ENCODE data around the gene OR51B4.

- TF ChIP-seq, protein P1, sequence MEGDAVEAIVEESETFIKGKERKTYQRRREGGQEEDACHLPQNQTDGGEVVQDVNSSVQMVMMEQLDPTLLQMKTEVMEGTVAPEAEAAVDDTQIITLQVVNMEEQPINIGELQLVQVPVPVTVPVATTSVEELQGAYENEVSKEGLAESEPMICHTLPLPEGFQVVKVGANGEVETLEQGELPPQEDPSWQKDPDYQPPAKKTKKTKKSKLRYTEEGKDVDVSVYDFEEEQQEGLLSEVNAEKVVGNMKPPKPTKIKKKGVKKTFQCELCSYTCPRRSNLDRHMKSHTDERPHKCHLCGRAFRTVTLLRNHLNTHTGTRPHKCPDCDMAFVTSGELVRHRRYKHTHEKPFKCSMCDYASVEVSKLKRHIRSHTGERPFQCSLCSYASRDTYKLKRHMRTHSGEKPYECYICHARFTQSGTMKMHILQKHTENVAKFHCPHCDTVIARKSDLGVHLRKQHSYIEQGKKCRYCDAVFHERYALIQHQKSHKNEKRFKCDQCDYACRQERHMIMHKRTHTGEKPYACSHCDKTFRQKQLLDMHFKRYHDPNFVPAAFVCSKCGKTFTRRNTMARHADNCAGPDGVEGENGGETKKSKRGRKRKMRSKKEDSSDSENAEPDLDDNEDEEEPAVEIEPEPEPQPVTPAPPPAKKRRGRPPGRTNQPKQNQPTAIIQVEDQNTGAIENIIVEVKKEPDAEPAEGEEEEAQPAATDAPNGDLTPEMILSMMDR (IDR thresholded peaks at IDR 0.05) = no peak
- TF ChIP-seq MAFK (IDR thresholded peaks at IDR 0.05; ENCODE audit: partially characterized antibody) (no peak), POLR2A (IDR thresholded peaks at IDR 0.05; ENCODE audit: low read length) (no peak), JUN (IDR thresholded peaks at IDR 0.05) (no peak)
- TF ChIP-seq, protein P2, sequence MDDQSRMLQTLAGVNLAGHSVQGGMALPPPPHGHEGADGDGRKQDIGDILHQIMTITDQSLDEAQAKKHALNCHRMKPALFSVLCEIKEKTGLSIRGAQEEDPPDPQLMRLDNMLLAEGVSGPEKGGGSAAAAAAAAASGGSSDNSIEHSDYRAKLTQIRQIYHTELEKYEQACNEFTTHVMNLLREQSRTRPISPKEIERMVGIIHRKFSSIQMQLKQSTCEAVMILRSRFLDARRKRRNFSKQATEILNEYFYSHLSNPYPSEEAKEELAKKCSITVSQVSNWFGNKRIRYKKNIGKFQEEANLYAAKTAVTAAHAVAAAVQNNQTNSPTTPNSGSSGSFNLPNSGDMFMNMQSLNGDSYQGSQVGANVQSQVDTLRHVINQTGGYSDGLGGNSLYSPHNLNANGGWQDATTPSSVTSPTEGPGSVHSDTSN (IDR thresholded peaks at IDR 0.05) = no peak
- TF ChIP-seq, protein P3, sequence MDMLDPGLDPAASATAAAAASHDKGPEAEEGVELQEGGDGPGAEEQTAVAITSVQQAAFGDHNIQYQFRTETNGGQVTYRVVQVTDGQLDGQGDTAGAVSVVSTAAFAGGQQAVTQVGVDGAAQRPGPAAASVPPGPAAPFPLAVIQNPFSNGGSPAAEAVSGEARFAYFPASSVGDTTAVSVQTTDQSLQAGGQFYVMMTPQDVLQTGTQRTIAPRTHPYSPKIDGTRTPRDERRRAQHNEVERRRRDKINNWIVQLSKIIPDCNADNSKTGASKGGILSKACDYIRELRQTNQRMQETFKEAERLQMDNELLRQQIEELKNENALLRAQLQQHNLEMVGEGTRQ (IDR thresholded peaks at IDR 0.05) = no peak
Observed at GRCh38 chr11:5282628-5283027, 19.1 kb downstream of the OR51B4 start.

Measured in A549 (cell line).